Measurements from ENCODE around the gene MAN1A2. TPM values are rescaled to one million over a fixed set of nuclear protein-coding genes. Genes with fewer than 3 reads are reported as not detected.
"Not testable (repeated sequence)": the region's sequence is repeated elsewhere in the genome, so short reads cannot be mapped to it uniquely, and the experiment has no call there.

The MAN1A2 gene
- total RNA-seq, 4 donors from 2014 or later: 28.9 to 46.2 (median 35.0) TPM

DNA sequence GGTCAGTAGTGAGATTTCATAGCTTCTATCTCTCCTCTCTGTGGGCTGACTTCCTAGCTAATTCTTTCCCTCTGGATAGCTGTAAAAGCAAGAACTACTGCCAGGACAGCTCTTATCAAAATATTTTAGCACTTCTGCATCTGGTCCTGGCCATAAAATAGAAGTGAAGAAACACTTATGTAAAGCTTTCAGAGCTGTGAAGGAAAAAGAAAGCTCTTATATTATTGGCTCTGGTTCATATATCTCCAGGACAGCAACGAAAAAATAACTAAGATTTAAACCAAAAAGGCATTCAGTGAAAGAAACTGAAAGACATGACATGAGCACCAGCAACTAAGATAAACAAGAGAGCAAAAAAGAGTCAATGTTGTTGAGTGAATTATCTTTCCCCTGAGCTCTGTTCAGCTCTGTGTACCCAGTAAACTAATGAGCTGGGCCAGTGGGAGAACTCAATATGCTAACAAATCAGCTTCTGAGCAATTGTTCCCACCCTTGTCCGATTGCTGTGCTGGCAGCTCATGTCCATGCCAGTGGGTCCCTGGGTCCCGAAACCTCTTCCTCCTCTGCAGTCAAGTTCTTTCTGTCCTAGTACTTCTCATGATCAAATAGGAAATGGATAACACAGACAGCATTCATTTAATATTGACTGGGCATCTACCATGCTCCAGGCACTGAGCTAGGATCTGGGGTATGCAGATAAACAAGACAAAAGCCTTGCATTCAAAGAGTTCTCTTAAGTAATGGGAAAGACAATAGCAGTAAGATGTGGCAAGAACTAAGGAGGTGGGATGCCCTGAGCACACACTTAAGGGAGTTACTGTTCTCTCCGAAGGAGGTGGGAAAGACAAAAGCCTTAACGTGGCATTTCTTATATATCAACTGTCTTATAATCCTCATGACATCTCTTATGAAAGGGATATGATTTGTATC, 45.3 kb upstream of the MAN1A2 start:
- no peaks in the 10 kb centered on the region for H3K4me1 ChIP-seq
- no peak for DNase-seq (ENCODE audit: low spot score in 2 of 2)

DNA sequence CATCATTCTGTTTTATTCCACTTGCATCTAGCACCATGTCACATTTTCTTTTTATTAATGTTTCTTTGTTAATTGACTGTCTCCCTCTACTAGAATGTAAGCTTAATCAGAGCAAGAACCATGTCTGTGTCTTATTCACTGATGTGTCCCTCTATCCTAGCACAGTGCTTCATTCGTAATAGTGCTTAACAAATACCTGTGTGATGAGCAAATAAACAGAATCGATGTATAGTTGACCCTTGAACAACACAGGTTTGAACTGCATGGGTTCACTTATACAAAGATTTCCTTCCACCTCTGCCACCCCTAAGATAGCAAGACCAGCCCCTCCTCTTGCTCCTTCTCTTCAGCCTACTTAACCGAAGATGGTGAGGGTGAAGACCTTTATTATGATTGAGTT, 42.9 kb upstream of the MAN1A2 start:
- no peaks in the 10 kb centered on the region for H3K4me1 ChIP-seq
- no peak overlapping the region for H3K4me3 ChIP-seq
- H3K9me3 ChIP-seq: no peaks in the 10 kb centered on the region
- H3K27me3 ChIP-seq: peaks cover 3% of the 10 kb centered on the region
- H3K27ac ChIP-seq: no peak overlapping the region
- no peaks in the 10 kb centered on the region for H3K36me3 ChIP-seq
- WGBS: 89% methylated on average over 3 of the region's 3 CpGs
- no peak for DNase-seq (ENCODE audit: low spot score in 2 of 2)
- TF ChIP-seq EP300 (IDR thresholded peaks at IDR 0.05): no peak
- no peak for TF ChIP-seq POLR2AphosphoS5 (IDR thresholded peaks at IDR 0.05)
- TF ChIP-seq, protein P1, sequence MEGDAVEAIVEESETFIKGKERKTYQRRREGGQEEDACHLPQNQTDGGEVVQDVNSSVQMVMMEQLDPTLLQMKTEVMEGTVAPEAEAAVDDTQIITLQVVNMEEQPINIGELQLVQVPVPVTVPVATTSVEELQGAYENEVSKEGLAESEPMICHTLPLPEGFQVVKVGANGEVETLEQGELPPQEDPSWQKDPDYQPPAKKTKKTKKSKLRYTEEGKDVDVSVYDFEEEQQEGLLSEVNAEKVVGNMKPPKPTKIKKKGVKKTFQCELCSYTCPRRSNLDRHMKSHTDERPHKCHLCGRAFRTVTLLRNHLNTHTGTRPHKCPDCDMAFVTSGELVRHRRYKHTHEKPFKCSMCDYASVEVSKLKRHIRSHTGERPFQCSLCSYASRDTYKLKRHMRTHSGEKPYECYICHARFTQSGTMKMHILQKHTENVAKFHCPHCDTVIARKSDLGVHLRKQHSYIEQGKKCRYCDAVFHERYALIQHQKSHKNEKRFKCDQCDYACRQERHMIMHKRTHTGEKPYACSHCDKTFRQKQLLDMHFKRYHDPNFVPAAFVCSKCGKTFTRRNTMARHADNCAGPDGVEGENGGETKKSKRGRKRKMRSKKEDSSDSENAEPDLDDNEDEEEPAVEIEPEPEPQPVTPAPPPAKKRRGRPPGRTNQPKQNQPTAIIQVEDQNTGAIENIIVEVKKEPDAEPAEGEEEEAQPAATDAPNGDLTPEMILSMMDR (IDR thresholded peaks at IDR 0.05): no peak
- TF ChIP-seq POLR2A (IDR thresholded peaks at IDR 0.05): no peak

More for the DNA sequence above, 45.3 kb upstream of the MAN1A2 start:
- Histone ChIP-seq H3K27ac (no peak overlapping the region), H3K9me3 (no peaks in the 10 kb centered on the region), H3K27me3 (peaks cover 3% of the 10 kb centered on the region), H3K4me3 (no peak overlapping the region), H3K36me3 (no peaks in the 10 kb centered on the region)
- TF ChIP-seq, protein P1 (IDR thresholded peaks at IDR 0.05): no peak
- no peak for TF ChIP-seq EP300 (IDR thresholded peaks at IDR 0.05)
- 53% methylated on average over 5 of the region's 5 CpGs for WGBS

DNA sequence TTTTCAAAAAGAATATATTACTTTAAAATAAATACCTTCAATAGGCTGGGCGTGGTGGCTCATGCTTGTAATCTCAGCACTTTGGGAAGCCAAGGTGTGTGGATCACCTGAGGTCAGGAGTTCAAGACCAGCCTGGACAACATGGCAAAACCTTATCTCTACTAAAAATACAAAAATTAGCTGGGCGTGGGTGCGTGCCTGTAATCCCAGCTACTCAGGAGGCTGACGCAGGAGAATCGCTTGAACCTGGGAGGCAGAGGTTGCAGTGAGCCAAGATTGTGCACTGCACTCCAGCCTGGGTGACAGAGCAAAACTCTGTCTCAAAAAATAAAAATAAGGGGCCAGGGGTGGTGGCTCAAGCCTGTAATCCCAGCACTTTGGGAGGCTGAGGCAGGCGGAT, 41.2 kb upstream of the MAN1A2 start:
- WGBS: 91% methylated on average over 6 of the region's 6 CpGs
- H3K4me1 ChIP-seq; H3K9me3 ChIP-seq; H3K27me3 ChIP-seq; H3K36me3 ChIP-seq; DNase-seq (ENCODE audit: low spot score in 2 of 2); H3K4me3 ChIP-seq; H3K27ac ChIP-seq: not testable (repeated sequence)

DNA sequence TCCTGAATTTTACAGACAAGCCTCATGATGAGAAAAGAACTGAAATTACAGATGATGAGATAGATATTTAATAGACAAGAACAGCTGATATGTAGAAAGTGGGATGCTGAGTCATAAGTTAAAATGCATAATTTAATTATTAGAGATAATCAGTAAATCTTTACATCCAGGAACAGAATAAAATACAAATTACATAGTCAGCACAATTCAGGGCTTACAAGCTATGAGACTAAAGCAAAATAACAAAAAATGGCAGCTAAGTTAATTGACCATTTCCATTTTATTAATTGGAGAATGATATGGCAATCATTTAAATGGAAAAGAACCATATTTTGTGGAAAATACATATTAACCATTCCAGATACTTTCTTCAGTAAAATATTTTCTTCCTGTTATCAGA, 40.2 kb upstream of the MAN1A2 start:
- Histone ChIP-seq H3K27me3 (peaks cover 3% of the 10 kb centered on the region), H3K4me1 (no peaks in the 10 kb centered on the region), H3K9me3 (no peaks in the 10 kb centered on the region), H3K36me3 (no peaks in the 10 kb centered on the region), H3K27ac (no peak overlapping the region), H3K4me3 (no peak overlapping the region)
- DNase-seq (ENCODE audit: low spot score in 2 of 2): no peak
- TF ChIP-seq EP300 (IDR thresholded peaks at IDR 0.05): no peak
- TF ChIP-seq, protein P1 (IDR thresholded peaks at IDR 0.05): no peak
- TF ChIP-seq POLR2AphosphoS5 (IDR thresholded peaks at IDR 0.05): no peak
- no peak for TF ChIP-seq POLR2A (IDR thresholded peaks at IDR 0.05)

DNA sequence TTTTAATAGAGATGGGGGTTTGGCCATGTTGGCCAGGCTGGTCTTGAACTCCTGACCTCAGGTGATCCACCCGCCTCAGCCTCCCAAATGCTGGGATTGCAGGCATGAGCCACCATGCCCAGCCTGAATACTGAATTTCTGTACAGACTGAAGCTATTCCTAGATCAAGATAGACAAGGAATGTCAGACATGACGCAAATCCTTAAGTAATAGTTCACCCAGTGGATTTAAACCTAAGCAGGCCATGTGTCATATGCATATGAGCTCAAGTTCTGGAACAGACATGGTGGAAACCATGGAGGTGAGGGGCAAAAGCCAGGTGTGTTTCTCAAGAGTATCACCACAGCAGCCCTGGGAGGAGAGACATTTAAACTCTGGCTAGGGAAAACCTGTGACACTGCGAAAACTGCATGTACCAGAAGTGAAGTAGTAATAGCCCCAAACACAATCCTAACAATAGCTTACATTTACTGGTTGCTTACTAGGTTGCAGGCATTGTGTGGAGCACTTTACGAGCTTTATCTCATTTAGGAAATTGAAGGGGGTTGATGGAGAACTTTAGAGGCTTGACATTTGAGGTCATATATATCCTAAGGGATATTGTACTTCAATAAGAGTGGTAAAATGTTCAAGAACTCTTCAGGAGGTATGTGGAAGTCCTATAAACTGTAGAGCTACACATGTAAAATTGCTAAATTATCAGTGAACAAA, 31.7 kb upstream of the MAN1A2 start:
- no peaks in the 10 kb centered on the region for H3K27me3 ChIP-seq
- no peak for TF ChIP-seq EP300 (IDR thresholded peaks at IDR 0.05)
- no peak for TF ChIP-seq POLR2A (IDR thresholded peaks at IDR 0.05)
- TF ChIP-seq, protein P1 (IDR thresholded peaks at IDR 0.05): no peak
- no peak for TF ChIP-seq POLR2AphosphoS5 (IDR thresholded peaks at IDR 0.05)
- WGBS: 91% methylated on average over 4 of the region's 4 CpGs

More for the DNA sequence above, 31.7 kb upstream of the MAN1A2 start:
- no peaks in the 10 kb centered on the region for H3K36me3 ChIP-seq
- no peak overlapping the region for H3K27ac ChIP-seq
- H3K4me1 ChIP-seq: no peaks in the 10 kb centered on the region
- no peak for DNase-seq (ENCODE audit: low spot score in 2 of 2)
- no peak overlapping the region for H3K4me3 ChIP-seq
- H3K9me3 ChIP-seq: no peaks in the 10 kb centered on the region
